Medulla oblongata (tissue), 1 donor: ENCODE results near the gene MTMR6.
A peak's percentile ranks its signal among the peaks of the same experiment; 100 is the strongest.
"Not testable (repeated sequence)": the region's sequence is repeated elsewhere in the genome, so short reads cannot be mapped to it uniquely, and the experiment has no call there.

Experiments
- DNase-seq: peaks from one replicate; pipeline ENCODE4 v3.0.0-alpha.2; 2015; ENCODE audit errors: extremely low spot score

MTMR6 gene

DNA sequence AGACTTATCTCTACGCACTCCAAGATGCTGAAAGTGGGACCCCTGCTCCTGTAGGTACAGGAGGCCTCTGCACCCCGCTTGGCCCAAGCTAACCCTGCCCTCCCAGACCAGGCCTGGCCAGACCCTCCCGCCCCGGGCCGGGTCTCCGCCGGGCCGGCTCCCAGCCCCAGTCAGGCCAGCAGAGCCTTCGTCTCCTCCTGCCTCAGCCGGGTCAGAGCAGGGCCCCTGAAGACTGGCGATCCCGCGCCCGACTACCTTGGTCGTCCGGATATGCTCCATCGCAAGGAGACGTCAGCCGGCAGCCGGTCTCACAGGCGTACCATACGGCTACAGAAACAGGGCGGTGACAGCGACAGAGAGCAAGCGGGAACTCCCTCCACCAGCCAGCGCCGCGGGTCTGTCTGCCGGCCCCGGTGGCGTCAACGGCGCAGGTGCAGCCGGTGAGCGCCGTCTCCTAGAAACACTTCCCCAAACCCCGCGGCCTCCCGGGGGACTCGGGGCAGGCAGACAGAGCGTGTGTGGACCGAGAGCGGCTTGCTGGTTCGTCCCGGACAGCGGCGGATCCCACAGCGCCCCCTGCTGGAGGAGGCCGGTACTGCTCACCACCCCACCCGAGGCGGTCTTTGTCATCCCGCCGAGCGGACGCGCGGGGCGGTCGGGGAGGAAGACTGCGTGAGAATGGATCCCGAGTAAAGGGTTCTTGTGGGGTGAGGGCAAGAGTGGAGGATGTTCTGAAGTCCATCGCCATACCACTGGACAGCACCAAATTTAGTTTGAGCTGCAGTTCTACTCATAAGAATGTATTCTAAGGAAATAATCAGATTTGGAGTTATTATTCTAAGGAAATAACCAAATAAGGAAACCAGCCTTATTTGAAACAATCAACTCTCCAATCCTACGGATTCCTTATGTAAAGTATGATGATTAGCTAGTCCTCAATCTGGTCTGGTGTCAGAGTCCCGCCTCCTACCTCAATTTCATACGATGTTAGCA lies at the start of gene MTMR6:
TSS of gene MTMR6 (minus strand) at position 520 of the 993 bp plus-strand sequence. CDS start at position 279, 241 bp downstream.
- peak; percentile 93 for DNase-seq

DNA sequence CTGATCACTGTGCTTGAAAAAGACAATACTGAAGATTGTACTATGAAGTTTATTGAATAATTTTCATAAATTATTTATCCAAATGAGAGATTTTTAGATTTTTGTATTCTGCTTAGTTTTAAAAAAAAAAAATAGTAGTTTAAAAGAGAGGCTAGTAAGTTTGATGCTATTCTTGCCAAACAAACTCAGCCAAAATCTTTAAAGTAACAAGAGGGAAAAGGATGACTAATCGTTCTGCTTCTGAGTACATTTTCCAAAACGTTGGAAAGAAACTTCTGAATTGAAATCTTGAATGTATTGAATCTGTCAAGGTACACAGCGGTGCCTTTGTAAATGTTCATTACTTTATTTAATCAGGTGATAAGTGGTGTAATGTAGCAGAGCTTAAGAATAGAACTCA lies 48.6 kb upstream of the MTMR6 start:
- no peak for DNase-seq

DNA sequence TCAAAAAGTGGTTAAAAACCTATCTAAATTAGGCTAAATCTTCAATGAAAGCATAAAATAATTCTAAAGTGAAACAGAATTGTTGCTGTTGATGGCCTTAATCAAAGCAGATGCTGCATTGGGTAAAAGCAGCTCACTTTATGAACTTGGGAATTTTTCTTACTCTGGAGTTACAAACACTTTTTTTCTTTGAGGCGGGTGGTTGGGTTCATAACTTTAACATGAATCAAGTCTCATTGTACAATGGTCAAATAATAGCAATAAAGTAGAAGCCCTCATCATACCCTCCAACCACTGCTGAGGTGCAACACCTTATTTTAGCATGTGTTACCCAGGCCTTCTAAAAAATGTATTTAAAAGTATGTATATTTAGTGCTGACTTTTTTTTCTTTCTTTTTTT lies 43.3 kb upstream of the MTMR6 start:
- no peak for DNase-seq

DNA sequence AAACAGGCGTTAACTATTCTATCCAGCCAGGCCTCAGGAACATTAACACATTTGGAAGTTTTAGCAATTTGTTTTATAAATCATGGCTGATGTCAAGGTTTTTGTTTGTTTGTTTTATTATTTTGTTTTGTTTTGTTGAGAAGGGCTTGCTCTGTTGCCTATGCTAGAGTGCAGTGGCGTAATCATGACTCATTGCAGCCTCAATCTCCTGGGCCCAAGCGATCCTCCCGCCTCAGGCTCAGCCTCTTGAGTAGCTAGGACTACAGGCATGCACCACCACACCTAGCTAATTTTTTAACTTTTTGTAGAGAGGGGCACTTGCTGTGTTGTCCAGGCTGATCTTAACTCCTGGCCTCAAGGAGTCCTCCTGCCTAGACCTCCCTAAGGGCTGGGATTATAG lies 42.4 kb upstream of the MTMR6 start:
- no peak for DNase-seq

DNA sequence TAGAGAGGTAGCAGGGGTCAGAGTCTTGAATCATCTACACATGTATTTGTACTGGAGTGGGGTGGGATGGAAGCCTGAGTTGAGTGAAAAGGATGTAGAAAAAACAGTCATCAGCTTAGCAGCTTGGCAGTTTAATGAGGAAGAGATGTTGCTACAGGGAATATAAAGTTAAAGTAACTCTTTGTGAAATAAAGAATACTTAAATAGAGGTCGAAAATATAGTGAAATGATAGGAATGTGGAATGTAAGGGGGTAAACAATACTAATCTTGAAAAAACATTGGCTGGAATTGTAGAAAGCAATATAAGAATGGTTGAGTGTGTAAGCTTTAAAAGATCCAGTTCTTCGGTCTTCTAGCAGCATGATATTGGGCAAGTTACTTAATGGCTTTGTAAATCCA lies 36.8 kb upstream of the MTMR6 start:
- DNase-seq = no peak

DNA sequence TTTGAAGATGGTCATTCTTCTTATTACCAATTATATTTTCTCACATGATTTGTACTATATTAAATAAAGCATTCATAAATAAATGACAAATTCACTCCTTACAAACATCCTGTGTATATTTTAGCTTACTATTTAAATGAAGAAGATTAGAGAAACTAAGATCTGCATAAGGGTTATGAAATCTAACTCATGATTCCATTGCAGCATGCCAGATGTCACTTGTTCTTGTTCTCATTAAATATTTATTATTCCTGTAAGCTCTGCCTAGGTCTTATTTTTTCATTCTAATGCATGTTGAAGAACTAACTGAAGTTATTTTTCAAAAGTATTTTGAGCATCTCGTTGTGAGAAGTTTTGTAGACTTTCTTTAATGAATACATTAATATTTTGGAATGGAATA lies 32.5 kb upstream of the MTMR6 start:
- no peak for DNase-seq

DNA sequence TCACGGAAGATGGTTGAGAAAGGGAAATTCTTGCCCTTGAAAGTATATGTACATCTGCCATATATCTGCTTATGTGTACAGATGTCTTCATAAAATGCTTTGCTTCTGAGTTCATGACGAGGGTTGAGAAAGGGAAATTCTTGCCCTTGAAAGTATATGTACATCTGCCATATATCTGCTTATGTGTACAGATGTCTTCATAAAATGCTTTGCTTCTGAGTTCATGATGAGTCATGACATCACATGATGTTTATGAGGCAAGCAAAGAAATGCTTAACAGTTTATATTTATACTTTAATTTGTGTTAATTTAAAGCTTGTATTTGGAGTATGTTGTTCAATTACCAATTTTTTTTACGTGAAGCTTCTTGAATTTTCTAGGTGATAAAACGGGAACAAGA lies 31.7 kb upstream of the MTMR6 start:
- not testable (repeated sequence) for DNase-seq

DNA sequence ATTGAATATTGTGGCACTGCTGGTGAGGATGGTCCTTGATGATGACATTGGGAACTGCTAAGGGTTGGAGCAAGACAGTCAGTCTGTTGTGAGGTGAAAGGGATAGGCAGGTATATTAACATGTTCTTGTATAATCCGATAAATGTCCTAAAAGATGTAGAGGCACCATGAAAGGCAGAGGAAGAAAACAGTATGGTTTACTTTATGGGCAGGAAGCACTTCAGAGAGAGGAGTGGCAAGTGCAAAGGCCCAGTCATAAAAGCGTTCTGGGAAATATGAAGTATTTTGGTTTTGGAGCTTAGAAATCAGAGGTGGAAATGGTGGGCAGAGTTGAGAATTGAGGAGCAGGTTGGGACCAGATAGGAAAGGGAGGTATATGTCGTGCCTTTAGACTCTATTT lies 23.6 kb upstream of the MTMR6 start:
- no peak for DNase-seq

DNA sequence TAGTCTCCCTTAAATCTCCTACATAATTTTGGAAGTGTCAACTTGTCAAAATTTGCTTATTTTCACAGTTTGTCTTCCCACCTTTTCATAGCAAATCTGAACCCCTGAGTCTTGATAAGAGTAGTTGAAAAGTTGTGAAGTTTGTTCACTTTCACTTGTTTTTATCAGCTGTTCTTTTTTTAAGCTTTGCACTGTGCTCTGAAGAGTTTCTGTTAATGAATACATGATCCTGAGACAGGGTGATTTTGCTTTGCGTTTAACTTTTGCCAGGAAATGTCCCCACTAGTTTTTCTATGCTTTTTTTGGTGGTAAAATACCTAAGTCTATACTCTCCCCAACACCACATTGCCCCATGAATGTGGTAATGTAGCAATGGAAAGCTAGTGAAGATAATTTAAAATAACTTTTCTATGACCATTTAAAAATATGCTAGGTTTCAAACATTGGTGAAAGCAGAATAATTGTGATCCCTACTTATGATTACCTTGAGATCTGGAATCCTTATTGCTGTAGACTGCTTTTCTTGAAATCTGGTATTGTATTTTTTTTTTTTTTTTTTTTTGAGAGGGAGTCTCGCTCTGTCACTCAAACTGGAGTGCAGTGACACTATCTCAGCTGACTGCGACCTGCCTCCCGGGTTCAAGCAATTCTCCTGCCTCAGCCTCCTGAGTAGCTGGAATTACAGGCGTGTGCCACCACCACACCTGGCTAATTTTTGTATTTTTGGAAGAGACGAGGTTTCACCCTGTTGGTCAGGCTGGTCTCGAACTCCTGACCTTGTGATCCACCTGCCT lies 19.6 kb upstream of the MTMR6 start:
- no peak for DNase-seq

DNA sequence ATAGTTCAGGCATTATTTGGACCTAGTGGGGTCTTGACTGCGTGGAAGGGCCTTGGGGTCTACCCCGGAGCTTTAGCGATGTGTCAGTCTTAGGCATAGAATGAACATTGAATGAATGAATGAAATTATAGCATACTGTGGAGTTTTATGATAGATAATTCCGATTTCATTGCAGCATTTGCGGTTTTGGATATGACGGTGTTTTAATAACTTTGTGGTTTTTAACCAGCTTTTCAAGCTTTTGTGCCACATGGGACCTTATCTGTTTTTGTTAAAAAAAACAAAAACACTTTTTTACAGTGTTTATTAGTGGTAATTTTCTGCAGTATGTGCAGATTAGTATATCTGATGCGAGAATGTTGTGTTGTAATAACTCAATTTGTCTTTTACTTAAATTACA lies 14.8 kb upstream of the MTMR6 start:
- no peak for DNase-seq

DNA sequence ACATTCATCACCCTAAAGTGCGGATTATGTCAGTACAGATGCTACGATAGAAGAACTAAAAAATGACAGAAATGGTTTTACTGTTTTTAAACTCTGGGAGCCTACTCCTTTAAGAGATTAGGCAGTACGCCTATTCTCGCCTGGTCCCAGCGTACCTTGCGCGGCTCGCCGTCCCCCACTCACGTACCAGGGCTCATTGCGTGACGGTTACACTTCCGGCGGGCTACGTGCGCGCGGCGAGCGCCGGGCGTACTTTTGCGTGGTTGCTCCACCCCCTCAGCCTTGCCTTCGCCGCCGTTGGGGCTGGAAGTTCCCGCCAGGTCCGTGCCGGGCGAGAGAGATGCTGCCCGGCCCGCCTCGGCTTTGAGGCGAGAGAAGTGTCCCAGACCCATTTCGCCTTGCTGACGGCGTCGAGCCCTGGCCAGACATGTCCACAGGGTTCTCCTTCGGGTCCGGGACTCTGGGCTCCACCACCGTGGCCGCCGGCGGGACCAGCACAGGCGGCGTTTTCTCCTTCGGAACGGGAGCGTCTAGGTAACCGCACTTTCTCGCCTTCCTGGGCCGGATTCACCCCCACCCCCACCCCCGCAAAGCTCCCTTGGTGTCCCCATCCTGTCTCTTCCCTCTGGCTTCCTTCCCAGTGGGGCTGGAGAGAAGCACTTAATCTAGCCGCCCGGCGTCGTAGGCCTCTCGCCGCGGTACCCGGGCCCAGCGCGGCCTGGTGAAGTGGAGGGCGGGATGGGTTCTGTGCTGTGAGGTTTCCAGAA lies 14.2 kb upstream of the MTMR6 start, which contains the start of gene NUP58:
TSS of gene NUP58 (plus strand) at position 279 of the 767 bp plus-strand sequence. CDS start at position 428, 149 bp downstream.
- peak; percentile 97 for DNase-seq

DNA sequence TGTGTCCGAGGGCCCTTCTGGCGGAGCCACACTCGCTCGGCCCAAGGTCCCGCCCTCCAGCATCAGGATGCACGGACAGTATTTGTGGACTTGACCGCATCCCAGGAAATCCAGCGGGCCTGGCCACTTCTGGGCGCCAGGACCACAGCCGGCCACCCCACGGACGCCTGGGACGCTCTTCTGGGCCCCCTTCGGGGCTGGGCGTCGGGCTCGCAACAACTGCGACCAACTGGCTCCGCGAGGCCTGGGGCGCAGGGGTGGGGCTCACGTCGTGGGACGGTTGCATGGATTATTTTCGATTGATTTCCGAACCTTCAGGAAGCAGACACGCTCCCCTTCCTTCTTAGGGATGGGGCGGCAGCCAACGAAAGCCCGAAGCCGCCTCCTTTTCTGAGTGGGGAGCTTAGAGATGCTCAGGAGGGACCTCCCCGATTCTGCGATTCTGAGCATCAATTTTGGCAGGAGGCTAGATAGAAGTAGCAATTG lies 13.6 kb upstream of the MTMR6 start:
- no peak for DNase-seq

DNA sequence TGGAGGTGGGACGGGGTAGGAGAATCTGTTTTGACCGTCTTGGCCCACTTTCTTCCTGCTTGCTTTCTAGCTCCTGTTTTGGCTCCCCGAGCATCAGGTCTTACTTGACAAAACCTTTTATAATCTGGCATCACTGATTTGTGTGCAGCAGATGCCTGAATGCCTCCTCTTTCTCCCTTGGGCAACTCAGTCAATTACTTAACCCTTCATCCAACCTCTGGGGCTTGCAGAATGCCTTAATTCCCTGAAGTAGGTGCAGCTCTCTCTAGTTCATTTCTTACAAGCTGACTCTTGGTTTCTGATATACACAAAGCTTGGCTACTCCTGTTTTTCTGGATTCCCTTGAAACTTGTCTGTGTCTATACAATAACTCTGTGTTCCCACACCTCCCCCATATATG lies 8.4 kb upstream of the MTMR6 start:
- no peak for DNase-seq

DNA sequence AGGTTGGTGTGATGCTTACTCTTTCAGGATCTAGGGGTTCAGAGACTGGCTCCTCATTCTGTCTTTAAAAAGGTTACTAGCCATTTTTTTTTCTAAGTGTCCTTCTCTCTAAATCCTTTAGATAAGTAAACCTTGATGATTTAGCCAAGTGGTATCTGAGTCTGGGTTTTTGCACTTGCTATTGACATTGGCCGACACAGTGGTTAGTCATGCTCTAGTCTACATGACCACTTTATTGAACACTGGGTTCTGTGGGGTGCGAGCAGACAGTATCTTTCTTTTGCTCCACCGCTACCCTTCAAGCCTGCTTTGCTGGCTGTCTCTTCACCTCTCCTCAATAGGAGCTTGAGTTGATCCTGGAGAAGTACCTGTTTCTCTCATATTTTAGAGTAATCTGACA lies 7.9 kb upstream of the MTMR6 start:
- DNase-seq = no peak

DNA sequence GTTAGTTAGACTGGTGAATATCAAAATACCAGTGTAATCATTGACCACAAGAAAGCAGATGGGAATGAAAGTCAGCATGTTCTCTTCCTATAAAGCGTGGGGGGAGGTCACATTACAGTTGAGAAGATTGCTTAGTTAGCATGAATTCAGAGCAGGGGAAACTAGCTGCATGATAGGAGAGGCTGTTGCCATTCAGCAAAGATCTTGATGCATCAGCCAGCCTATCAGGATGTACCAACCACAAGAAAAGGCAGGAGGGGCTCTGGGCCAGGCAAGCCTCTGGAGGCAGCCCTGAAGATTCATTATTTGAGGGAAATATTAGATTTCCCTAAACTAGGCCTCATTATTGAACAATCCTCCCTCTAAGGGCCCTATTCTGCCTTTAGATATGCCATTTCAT lies 5.0 kb upstream of the MTMR6 start:
- DNase-seq = no peak

DNA sequence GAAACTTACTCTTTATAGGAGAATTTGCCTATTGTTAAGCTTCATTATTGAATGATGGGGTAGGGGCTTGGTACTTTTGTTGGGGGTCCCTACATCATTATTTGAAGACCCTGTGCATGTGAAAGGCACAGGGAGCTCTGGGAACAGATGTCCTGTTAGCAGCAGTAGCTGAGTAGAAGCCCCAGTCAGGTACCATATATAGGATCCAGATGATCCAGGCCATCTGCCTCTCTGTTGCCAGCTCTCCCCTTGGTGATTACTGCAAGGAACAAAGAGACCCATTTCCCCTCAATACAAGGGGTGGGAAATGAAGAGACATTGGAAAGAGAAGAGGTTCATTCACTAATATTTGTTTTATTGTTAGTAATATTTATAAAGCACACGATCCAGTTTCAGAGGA lies 4.4 kb upstream of the MTMR6 start:
- DNase-seq = no peak

DNA sequence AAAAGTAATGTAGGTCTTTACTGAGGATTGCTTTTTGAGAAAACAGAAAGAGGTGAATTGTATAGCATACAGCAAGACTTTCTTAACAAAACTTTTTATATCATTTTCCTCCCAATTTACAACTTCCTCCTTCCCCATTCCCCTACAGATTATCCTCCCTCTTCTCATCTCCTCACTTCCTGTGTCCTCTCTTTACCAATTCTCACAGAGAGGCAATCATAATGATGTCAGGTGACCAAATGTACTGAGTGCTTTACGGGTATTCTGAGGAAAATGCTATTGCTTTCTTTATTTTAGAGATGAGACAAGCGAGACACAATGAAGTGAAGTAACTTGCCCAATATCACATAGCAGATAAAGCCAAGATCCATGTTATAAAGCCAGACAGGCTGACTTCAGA lies 1.7 kb upstream of the MTMR6 start:
- DNase-seq = no peak

DNA sequence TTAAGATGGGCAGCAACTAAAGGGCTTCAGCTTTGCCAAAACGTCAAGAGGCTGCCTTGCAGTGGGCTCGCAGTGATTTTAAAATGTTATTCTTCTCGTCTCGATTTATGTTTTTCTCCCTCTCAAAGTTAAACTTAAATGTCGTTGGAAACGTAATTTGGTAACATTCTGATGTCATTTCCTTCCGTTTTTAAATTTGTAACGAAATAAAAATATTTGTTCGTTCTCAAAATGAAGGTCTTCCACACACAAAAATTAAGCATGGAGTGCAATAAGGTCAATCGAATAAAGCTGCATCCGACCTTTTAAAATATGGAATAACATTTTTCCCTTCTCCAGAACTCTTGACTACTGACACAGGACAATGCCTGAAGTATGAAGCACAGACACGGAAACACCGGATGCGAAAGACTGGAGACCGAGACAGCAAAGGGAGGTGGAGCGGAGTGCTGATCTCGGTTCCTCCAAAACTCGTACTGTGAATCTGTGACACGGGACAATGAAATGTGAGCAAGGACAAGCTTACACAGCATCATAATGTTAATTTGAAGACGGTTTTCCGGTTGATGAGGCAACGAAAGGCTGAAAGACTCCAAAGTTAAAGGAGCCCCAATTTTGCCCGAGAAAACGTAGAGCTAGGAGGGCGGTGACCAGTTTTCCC lies 850 bp downstream of the MTMR6 start:
- DNase-seq = peak; percentile 65

DNA sequence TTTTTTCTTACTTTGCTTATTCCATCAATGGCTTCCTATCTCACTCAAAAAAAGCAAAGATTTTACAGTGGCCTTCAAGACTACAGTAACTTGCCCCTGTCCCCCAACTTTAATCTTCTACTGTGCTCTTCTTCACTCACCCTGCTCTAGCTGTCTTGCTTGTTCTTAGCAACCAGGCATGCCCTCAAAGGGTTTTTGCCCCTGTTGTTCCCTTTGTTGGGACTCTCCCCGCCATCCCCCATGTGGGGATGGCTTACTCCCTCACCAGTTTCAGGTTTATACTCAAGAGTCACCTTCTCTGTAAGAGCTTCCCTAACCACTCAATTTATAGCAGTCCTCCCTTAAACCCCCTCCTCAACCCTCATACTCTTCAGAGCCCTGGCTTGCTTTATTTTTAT lies 5.4 kb downstream of the MTMR6 start:
- no peak for DNase-seq

DNA sequence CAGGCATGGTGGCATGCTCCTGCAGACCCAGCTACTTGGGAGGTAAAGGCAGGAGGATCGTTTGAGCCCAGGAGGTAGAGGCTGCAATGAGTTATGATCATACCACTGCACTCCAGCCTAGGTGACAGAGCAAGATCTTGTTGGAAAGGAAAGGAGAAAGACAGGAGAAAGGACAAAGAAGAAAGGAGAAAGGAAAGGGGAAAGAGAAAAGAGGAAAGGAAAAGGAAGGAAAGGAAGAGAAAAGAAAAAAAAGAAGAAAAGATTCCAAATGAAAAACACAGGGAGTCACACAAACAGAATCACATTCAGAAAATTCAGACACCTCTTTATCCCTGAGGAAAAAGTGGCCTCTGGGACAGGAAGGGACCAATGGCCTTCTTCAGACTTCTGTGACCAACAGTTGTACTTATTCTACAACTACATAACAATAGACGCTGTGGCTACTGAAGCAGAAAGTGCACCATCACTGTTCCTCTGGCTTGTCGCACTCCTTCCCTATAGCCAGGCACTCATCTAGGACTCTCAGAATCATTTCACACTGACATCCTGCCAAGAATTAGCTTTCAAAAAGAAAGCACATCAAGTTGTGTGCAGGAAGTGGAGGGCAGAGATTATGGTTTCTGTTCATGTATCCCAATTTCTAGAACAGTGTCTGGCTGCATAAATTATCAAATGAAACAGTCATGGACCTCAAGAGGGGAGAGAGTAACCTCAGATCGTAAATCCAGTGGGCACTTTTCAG lies 5.9 kb downstream of the MTMR6 start:
- DNase-seq = peak; percentile 22
